HT1080 (cell line): ENCODE measurements around the gene RNLS. TPM values are rescaled to one million over a fixed set of nuclear protein-coding genes. Genes with fewer than 3 reads are reported as not detected.
"Not testable (repeated sequence)": the region's sequence is repeated elsewhere in the genome, so short reads cannot be mapped to it uniquely, and the experiment has no call there.

ENCODE experiments used
- DNase-seq: peaks from one replicate; pipeline ENCODE4 v3.0.0-alpha.2; 2015; ENCODE audit warnings: low read depth
- total RNA-seq: library from RNA; depleted of rRNA; stranded (reverse); fragments of >200 nt; shearing (Covaris generic); gene quantifications from 2 replicates; pipeline ENCODE4 v1.2.3, GENCODE V29; 2014

RNLS gene
- total RNA-seq, 1 experiment from 2014 or later = 0.21 TPM

- no peak for DNase-seq
These were observed 273.8 kb downstream of the RNLS start for GRCh38 chr10:88309365-88309764.

- not testable (repeated sequence) for DNase-seq
These were observed 274.8 kb downstream of the RNLS start for GRCh38 chr10:88308361-88308760.

DNA sequence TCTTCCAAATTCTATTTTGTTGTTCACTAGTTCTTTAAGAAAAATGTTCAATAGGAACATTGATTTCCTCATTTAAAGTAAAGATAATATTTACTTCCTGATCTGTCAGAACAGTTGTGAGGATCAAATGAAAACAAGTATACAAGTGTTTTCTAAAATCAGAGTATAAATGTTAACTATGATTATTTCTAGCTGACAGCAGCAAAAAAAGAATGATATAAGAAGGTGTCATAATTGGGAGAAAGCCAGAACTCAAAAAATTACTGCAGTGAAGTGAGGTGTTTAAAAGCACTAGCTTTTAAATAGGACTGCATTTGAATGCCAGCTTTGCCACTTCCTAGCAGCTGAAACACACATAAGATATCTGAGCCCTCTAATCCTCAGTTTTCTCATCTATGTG, 283.3 kb downstream of the RNLS start:
- DNase-seq = no peak

GRCh38 chr10:88297103-88297502, 286.0 kb downstream of the RNLS start:
- DNase-seq = no peak

- DNase-seq = no peak
These were observed 289.4 kb downstream of the RNLS start for GRCh38 chr10:88293651-88294230.

GRCh38 chr10:88293073-88293472, 290.0 kb downstream of the RNLS start:
- no peak for DNase-seq

DNA sequence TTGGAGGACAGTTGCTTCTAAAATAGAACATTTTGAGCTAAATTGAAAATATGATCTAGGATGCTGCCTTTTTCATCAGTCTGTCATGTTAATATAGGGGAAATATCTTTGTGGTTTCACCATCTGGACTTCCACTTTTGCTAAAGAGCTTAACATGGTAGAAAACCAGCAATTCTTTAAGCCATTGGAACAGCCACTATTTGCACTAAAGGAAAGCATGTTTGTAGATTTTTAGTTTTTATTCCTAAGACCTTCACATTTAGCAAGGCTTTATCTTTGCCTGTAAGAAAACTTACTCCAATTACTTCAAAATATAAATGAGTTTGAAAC, 291.0 kb downstream of the RNLS start:
- no peak for DNase-seq

- no peak for DNase-seq
These were observed 291.6 kb downstream of the RNLS start for GRCh38 chr10:88291289-88292184.

DNA sequence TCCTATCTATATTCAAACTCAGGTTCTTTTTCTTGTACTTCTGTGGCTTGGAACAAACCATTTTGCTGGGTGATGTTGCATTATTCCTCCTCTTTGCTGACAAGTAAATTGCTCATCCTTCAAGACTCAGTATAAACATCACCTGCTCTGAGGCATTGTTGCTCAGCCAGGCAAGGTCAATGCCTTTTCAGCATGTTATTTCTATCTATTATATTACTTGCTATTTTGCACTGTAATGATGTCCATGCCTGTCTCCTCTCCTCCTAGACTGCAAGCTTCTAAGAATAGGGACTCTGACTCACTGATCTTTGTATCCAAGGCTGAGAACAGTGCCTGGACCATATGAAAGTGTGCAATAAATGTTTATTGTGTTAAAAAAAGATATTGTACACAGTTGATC, 293.8 kb downstream of the RNLS start:
- DNase-seq = no peak

DNA sequence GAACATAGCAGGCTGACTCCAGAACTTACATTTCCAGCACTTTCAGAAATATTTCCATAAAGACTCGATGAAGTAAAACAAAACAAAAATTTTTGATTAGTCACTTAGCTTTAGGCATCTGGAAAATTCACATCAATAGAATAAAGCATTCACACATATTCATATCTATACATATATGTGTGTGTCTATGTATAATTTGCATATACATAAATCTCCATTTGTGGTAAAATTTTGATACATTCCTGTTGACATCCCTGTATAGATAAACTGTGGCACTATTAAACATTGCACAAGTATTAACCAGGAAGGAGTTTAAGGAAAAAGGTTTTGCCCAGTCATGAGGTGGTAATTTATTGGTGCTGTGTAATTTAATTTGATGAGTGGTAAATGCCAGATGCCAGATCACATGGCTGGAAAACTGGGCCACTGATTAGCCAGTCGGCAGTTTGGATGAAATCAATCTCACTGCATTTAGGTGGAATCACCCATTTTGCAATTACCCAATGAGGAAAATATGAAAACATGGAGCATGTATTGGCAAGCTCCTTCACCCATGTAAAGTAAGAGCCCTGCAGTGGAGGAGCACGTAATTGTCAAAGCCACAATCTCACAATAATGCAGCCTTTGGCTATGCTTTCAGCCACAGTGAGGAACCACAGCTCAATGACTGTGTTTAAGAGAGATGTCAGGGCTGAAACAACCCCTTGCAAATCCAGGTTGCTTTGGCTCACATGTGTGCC, 294.6 kb downstream of the RNLS start:
- DNase-seq = no peak

DNA sequence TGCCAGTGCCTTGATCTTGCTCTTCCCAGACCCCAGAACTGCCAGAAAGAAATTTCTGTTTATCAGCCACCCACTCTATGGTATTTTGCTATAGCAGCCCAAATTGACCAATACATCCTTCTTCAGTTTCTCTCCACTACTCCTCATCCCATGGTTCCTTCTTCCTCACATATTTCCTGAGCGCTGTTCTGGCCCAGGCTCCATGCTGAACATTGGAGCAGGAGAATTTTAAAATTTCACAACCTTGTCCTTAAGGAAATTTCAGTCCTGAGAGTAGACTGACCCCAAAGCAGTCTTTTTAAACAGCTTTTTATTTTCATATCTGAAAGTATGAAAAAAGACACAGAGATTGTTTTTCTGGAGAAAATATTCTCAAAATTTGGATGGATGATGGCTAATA, 297.1 kb downstream of the RNLS start:
- no peak for DNase-seq

DNA sequence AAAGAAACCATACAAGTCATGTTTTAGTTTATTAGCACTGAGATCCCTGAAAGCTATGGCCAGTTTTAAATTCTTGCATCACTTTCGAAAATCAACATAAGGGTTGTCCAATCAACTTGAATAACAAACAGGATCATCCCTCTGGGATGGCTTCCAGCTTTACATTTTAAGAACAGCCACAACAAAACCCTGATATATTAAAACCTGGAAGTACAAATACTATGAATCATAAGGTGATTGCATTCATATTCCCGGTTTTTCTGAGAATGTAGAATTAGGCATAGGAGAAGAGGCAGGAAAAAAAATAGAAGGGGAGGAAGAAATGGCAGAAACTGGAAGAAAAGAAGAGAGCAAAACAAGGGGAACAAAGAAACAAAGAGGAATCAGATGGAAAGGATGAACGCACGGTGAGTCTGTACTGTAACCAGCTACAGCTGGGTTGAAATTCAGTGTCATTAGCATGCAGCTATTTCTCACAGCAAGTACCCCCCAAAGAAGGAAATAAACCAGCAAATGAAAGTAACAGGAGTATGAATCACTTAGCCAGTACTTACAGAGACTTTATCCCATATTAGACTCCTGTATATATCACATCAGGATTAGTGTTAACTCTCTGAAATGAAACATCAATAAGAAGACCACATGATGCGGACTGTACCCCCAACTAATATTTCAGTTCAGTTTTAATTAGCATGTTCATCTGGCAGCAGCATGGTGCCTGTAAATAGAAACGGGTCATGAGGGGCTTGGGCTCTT, 301.3 kb downstream of the RNLS start:
- DNase-seq = peak; percentile 76

DNA sequence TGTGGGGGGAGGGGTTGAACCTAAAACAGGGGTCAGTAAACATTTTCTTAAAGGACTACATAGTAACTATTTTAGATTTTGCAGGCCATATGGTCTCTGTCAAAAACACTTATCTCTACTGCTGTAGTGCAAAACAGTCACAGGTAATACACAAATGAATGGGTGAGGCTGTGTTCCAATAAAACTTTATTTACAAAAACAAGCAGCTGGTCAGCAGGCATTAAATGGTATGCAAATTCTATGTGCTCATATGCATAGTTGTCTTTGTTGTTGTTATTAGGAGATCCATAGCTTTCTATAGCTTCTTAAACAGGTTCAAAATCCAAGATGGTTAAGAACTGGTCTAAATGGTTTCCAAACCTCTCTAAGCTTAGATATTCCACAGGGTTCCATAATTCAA, 302.6 kb downstream of the RNLS start:
- DNase-seq = no peak

DNA sequence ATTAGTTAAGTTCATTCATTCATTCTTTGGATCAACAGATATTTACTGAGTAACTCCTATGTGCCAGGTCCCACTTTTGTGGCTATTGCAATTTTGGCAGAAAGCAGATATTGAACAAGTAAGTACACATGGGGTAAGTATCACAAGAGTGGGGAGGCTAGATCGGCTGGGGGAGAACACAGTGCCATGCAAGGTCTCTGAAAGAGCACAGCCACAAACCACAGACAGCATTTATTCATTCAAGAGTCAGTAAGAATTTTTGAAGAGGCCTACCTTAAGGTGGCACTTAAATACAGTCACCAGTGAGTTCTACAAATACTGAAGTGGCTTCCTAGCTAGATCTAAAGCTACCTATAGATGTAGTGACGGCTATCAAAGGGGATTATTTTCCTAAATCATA, 304.2 kb downstream of the RNLS start:
- peak; percentile 32 for DNase-seq

GRCh38 chr10:88276945-88277344, 306.2 kb downstream of the RNLS start:
- DNase-seq = not testable (repeated sequence)

GRCh38 chr10:88274286-88274685, 308.8 kb downstream of the RNLS start:
- no peak for DNase-seq

DNA sequence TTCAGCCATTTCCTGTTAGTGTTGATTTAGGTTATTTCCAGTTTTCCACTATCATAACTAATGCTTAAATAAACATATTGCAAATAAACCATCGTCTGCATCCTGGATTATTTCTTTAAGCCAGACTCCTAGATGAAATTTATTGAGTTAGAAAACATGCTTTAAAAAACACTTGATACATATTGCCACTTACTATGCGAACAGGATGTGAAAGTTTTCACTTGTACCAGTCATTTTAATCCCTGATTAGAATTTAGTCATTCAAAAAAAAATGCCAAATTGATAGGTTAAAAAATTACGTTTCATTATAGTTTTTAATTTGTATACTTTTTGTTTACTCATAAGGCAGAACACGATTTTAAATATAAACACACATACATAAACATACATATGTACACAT, 309.6 kb downstream of the RNLS start:
- DNase-seq = no peak

GRCh38 chr10:88271761-88272543, 311.2 kb downstream of the RNLS start:
- DNase-seq = peak; percentile 21

DNA sequence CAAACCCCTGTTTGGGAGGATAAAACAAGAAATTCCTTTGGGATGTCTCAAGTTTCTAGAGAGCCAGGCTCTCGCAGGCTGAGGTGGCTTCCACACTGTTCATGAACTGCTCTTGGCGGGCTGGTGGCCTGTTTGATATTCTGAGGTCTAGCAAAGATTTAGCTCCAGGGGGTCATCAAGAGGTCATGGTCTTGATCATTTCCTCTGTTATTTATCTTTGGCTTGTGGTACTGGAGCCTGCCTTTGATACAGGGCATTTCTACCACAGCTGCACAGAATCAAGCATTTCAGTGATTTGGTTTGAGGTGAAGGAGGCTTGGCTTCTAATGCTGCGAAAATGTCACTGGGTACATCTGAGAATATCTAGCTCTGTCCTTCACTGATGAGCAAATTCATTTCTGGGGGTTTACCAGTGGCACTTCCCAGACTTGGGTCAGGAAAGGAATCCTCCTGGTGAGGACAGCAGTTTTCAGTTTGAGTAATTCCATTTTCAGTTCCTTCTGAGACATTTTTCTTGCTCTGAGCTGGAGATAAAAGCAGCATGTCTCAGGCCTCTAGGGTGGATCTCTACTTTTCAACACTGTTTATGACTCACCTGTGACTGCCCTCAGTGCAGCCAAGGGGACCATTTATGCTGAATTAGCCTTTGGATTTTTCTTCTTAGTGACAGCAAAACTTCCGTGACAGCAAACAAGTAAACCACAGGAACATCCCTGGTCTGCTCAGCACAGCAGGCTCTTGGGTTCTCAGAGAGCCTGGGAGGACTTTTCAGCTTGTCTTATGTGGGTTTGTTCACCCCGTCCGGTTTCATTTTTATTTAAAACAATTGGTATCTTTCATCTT, 312.0 kb downstream of the RNLS start:
- peak; percentile 88 for DNase-seq
